Astrocyte (in vitro differentiated cells and primary cell): ENCODE measurements around the gene BRWD1. TPM values are rescaled to one million over a fixed set of nuclear protein-coding genes. Genes with fewer than 3 reads are reported as not detected.

Source experiments
- DNase-seq: peaks from one replicate; pipeline ENCODE4 v3.0.0-alpha.2; 2010; ENCODE audit warnings: low read depth
- FAIRE-seq: peaks from 2 replicates; lab custom pipeline; 2011; peaks lifted over from hg19 to GRCh38; lab: Jason Lieb, UNC
- H2AFZ ChIP-seq: 2 replicates; pipeline ENCODE4 v1.6.0; 2012; ENCODE audit warnings: low read depth, low read length, inconsistent platforms
- H3K27ac ChIP-seq: 2 replicates; pipeline ENCODE4 v1.5.1; 2011; ENCODE audit warnings: low read depth, low read length, inconsistent platforms
- H3K27me3 ChIP-seq: 2 replicates; pipeline ENCODE4 v1.6.0; 2011; ENCODE audit warnings: low read length, inconsistent platforms; ENCODE audit not compliant: insufficient read depth
- H3K36me3 ChIP-seq: 2 replicates; pipeline ENCODE4 v1.5.1; 2011; ENCODE audit warnings: low read length, inconsistent platforms; ENCODE audit not compliant: insufficient read depth
- H3K4me1 ChIP-seq: 2 replicates; pipeline ENCODE4 v1.5.1; 2011; ENCODE audit warnings: low read length, inconsistent platforms; ENCODE audit not compliant: insufficient read depth
- H3K4me2 ChIP-seq: 2 replicates; pipeline ENCODE4 v1.6.0; 2012; ENCODE audit warnings: low read length, inconsistent platforms
- H3K4me3 ChIP-seq: 2 replicates; pipeline ENCODE4 v1.5.1; 2011; ENCODE audit warnings: low read depth, mild to moderate bottlenecking, low read length, inconsistent platforms; ENCODE audit not compliant: insufficient read depth
- H3K79me2 ChIP-seq: 2 replicates; pipeline ENCODE4 v1.6.0; 2012; ENCODE audit warnings: mild to moderate bottlenecking, low read length, inconsistent platforms; ENCODE audit not compliant: insufficient read depth
- H3K9ac ChIP-seq: 2 replicates; pipeline ENCODE4 v1.6.0; 2012; ENCODE audit warnings: mild to moderate bottlenecking, low read length, inconsistent platforms
- H3K9me3 ChIP-seq: 2 replicates; pipeline ENCODE4 v1.5.1; 2012; ENCODE audit warnings: low read depth, mild to moderate bottlenecking, low read length, inconsistent platforms; ENCODE audit not compliant: insufficient read depth
- H4K20me1 ChIP-seq: 2 replicates; pipeline ENCODE4 v1.6.0; 2012; ENCODE audit warnings: low read length, inconsistent platforms; ENCODE audit not compliant: insufficient read depth
- H3K27ac Mint-ChIP-seq: one replicate; pipeline ENCODE4 v1.8.0; 2021; ENCODE audit warnings: mild to moderate bottlenecking, mixed read lengths; ENCODE audit not compliant: unreplicated experiment
- H3K27me3 Mint-ChIP-seq: one replicate; pipeline ENCODE4 v1.8.0; 2021; ENCODE audit warnings: low read depth, mixed read lengths; ENCODE audit not compliant: unreplicated experiment
- H3K36me3 Mint-ChIP-seq: one replicate; pipeline ENCODE4 v1.8.0; 2021; ENCODE audit warnings: low read depth, mixed read lengths; ENCODE audit not compliant: unreplicated experiment
- H3K4me1 Mint-ChIP-seq: one replicate; pipeline ENCODE4 v1.8.0; 2021; ENCODE audit warnings: low read depth, mixed read lengths; ENCODE audit not compliant: unreplicated experiment
- H3K4me3 Mint-ChIP-seq: one replicate; pipeline ENCODE4 v1.8.0; 2021; ENCODE audit warnings: mild to moderate bottlenecking, moderate library complexity, mixed read lengths; ENCODE audit not compliant: unreplicated experiment
- H3K9me3 Mint-ChIP-seq: one replicate; pipeline ENCODE4 v1.8.0; 2021; ENCODE audit warnings: mild to moderate bottlenecking, mixed read lengths; ENCODE audit not compliant: unreplicated experiment
- CTCF ChIP-seq: IDR thresholded peaks from 2 replicates; pipeline ENCODE4 v1.5.1; 2011; ENCODE audit warnings: low read depth, mild to moderate bottlenecking, inconsistent platforms, low read length, moderate library complexity; ENCODE audit not compliant: insufficient read depth
- EZH2 ChIP-seq: IDR thresholded peaks from 2 replicates; pipeline ENCODE4 v1.6.1; 2012; ENCODE audit warnings: mild to moderate bottlenecking, low read length, inconsistent platforms; ENCODE audit not compliant: insufficient read depth
- total RNA-seq: library from RNA; stranded (reverse); gene quantifications from 2 replicates; pipeline ENCODE4 v1.2.1, GENCODE V29; 2021

Gene BRWD1
- total RNA-seq, 1 donor from 2014 or later, result 28.1 TPM

GRCh38 chr21:39330001-39330400, 16.6 kb upstream of the BRWD1 start:
- no peaks in the 10 kb centered on the region for H3K27me3 Mint-ChIP-seq
- H3K79me2 ChIP-seq, result no peaks in the 10 kb centered on the region
- H3K27ac Mint-ChIP-seq, result no peak overlapping the region
- no peaks in the 10 kb centered on the region for H4K20me1 ChIP-seq
- H3K4me3 ChIP-seq, result no peak overlapping the region
- H2AFZ ChIP-seq, result no peak overlapping the region
- FAIRE-seq (no peak), DNase-seq (no peak)
- H3K4me3 Mint-ChIP-seq, result no peak overlapping the region
- H3K36me3 ChIP-seq, result no peaks in the 10 kb centered on the region
- TF ChIP-seq EZH2 (no peak), CTCF (no peak)
- no peak overlapping the region for H3K9ac ChIP-seq
- H3K9me3 ChIP-seq, result peaks cover 3% of the 10 kb centered on the region
- no peaks in the 10 kb centered on the region for H3K9me3 Mint-ChIP-seq
- no peak overlapping the region for H3K4me2 ChIP-seq
- H3K36me3 Mint-ChIP-seq, result no peaks in the 10 kb centered on the region
- no peaks in the 10 kb centered on the region for H3K4me1 ChIP-seq
- H3K27ac ChIP-seq, result no peak overlapping the region
- peaks cover 3% of the 10 kb centered on the region for H3K4me1 Mint-ChIP-seq
- no peaks in the 10 kb centered on the region for H3K27me3 ChIP-seq

GRCh38 chr21:39327727-39328126, 14.3 kb upstream of the BRWD1 start:
- no peak for FAIRE-seq
- Histone ChIP-seq H3K4me2 (no peak overlapping the region), H2AFZ (no peak overlapping the region), H3K27me3 (no peaks in the 10 kb centered on the region), H3K36me3 (no peaks in the 10 kb centered on the region), H3K79me2 (no peaks in the 10 kb centered on the region), H3K9me3 (no peaks in the 10 kb centered on the region), H3K4me3 (no peak overlapping the region), H3K4me1 (no peaks in the 10 kb centered on the region), H4K20me1 (no peaks in the 10 kb centered on the region), H3K9ac (no peak overlapping the region), H3K27ac (no peak overlapping the region)
- Mint-ChIP-seq H3K4me1 (peaks cover 3% of the 10 kb centered on the region), H3K27me3 (peaks cover 1% of the 10 kb centered on the region), H3K27ac (no peak overlapping the region), H3K9me3 (no peaks in the 10 kb centered on the region), H3K36me3 (no peaks in the 10 kb centered on the region), H3K4me3 (no peak overlapping the region)
- DNase-seq, result no peak
- TF ChIP-seq EZH2, result no peak
- no peak for TF ChIP-seq CTCF

- no peak overlapping the region for H3K4me3 ChIP-seq
- TF ChIP-seq CTCF (no peak), EZH2 (no peak)
- H4K20me1 ChIP-seq, result no peaks in the 10 kb centered on the region
- H3K27ac Mint-ChIP-seq, result no peak overlapping the region
- no peaks in the 10 kb centered on the region for H3K27me3 ChIP-seq
- no peak overlapping the region for H2AFZ ChIP-seq
- no peaks in the 10 kb centered on the region for H3K9me3 Mint-ChIP-seq
- no peaks in the 10 kb centered on the region for H3K9me3 ChIP-seq
- peaks cover 2% of the 10 kb centered on the region for H3K27me3 Mint-ChIP-seq
- no peak overlapping the region for H3K4me3 Mint-ChIP-seq
- peaks cover under 1% of the 10 kb centered on the region for H3K36me3 Mint-ChIP-seq
- no peaks in the 10 kb centered on the region for H3K4me1 ChIP-seq
- DNase-seq, result no peak
- H3K9ac ChIP-seq, result no peak overlapping the region
- no peak for FAIRE-seq
- peaks cover under 1% of the 10 kb centered on the region for H3K4me1 Mint-ChIP-seq
- no peaks in the 10 kb centered on the region for H3K36me3 ChIP-seq
- no peaks in the 10 kb centered on the region for H3K79me2 ChIP-seq
- no peak overlapping the region for H3K4me2 ChIP-seq
- no peak overlapping the region for H3K27ac ChIP-seq
These were observed 13.3 kb upstream of the BRWD1 start for GRCh38 chr21:39326607-39327307.
